Neural cell (in vitro differentiated cells): ENCODE measurements around the gene IWS1.

Experiments used
- EP300 ChIP-seq: fragments of 450-650 bp; conservative IDR thresholded peaks from 2 replicates; pipeline ENCODE4 v1.6.1; 2014; ENCODE audit warnings: antibody characterized with exemption, mild to moderate bottlenecking, moderate library complexity; ENCODE audit not compliant: poor library complexity, severe bottlenecking
- EZH2 ChIP-seq: fragments of 200-600, 300-800 bp; shearing (Covaris generic), sonication (generic); IDR thresholded peaks from 2 replicates; pipeline ENCODE4 v1.6.1; 2014; ENCODE audit warnings: antibody characterized with exemption, low read length, borderline replicate concordance, mild to moderate bottlenecking; ENCODE audit not compliant: insufficient read depth, poor library complexity, severe bottlenecking
- POLR2AphosphoS5 ChIP-seq: IDR thresholded peaks from 2 replicates; pipeline ENCODE4 v1.6.1; 2012
- RAD21 ChIP-seq: fragments of 450-650 bp; conservative IDR thresholded peaks from 2 replicates; pipeline ENCODE4 v1.6.1; 2014; ENCODE audit warnings: antibody characterized with exemption, mild to moderate bottlenecking, moderate library complexity
- TAF1 ChIP-seq: IDR thresholded peaks from 2 replicates; pipeline ENCODE4 v1.6.1; 2012; ENCODE audit warnings: low read depth
- TF ChIP-seq, protein P1 (sequence below): fragments of 450-650 bp; IDR thresholded peaks from 2 replicates; pipeline ENCODE4 v1.5.1; 2014; ENCODE audit warnings: antibody characterized with exemption, mild to moderate bottlenecking, moderate library complexity; ENCODE audit not compliant: poor library complexity, severe bottlenecking

DNA sequence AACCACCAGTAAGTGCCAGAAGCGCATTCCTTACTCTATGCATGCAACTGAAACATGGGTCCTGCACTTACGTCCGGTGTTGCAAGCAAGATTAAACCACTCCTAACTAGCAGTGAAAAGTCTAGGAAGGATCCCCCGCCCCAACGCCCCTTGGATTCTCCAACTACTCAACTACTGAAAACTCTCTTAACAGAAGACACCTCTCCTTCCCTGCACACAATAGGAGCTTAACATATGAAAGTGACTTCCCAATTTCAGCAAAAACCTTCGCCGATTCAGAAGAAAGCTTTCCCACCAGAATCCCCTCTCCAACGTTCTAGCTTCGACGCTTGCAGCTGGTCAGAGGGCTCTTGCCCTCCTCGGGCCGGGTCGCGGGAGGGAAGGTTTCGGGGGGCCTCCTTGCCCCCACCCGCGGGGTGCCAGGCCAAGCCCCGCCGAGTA, 578 bp downstream of the IWS1 start:
- TF ChIP-seq EP300: no peak
- TF ChIP-seq, protein P1, sequence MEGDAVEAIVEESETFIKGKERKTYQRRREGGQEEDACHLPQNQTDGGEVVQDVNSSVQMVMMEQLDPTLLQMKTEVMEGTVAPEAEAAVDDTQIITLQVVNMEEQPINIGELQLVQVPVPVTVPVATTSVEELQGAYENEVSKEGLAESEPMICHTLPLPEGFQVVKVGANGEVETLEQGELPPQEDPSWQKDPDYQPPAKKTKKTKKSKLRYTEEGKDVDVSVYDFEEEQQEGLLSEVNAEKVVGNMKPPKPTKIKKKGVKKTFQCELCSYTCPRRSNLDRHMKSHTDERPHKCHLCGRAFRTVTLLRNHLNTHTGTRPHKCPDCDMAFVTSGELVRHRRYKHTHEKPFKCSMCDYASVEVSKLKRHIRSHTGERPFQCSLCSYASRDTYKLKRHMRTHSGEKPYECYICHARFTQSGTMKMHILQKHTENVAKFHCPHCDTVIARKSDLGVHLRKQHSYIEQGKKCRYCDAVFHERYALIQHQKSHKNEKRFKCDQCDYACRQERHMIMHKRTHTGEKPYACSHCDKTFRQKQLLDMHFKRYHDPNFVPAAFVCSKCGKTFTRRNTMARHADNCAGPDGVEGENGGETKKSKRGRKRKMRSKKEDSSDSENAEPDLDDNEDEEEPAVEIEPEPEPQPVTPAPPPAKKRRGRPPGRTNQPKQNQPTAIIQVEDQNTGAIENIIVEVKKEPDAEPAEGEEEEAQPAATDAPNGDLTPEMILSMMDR: no peak
- TF ChIP-seq EZH2: no peak
- TF ChIP-seq RAD21: no peak
- TF ChIP-seq TAF1: no peak
- TF ChIP-seq POLR2AphosphoS5: no peak
